Spleen (tissue), 7 donors: ENCODE measurements around the gene PHF21B.

Experiments
- CTCF ChIP-seq, 11 experiments: fragments of 200-600 bp in 7 of 11; fragments of 450-650 bp in 4 of 11; sonication (generic) in 4 of 11; IDR thresholded peaks in 8 of 11; conservative IDR thresholded peaks in 3 of 11; 1 replicate in 7 of 11; 2 replicates in 4 of 11; pipeline versions ENCODE4 v1.4.0 to v1.8.0; 2016 to 2021; ENCODE audit warnings: antibody characterized with exemption in 11 of 11, inconsistent platforms in 4 of 11, mild to moderate bottlenecking in 1 of 11
- POLR2A ChIP-seq, 3 donors: fragments of 450-650 bp; IDR thresholded peaks; one replicate each; pipeline ENCODE4 v1.5.1; 2017; ENCODE audit warnings: antibody characterized with exemption in 3 of 3, mild to moderate bottlenecking in 1 of 3
- donor health status: DM: no; HTN: no; CAD: no; lungs with moderate emphysema.
- donor health status: DM: no; HTN: no; CAD: no.
- donor health status: DM: no; HTN: no; CAD: no.

DNA sequence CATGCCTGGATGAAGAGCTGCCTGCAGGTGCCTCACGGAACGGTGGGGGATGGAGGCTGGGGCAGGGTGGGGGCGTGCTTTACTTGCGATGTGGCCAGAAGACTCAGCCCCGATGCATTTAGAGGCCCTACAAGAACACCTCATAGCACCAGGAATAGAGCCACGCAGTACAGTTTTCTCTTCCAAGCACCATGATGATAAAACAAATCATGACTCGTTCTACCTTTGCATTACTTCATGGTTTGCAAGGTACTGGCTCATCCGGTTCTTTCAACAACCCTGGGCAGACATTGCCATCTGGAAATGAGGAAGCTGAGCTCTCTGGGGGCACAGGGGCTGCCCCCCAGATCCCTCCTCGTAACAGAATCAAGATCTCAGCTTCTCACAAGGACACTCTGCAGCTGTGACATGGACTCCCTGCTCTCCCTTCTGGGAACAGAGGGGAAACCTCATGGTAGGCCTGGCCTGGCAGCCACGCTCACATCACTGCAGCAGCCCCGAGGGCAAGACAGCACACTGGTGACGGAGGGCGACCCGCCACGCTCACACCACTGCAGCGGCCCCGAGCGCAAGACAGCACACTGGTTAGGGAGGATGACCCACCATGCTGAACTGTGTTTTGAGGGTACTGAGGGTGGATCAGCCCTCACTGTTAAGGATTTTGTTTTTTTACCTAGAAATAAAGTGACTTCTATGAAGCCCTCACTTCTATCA is 46.9 kb downstream of the PHF21B start:
- TF ChIP-seq CTCF (IDR thresholded peaks at IDR 0.05 in 8 of 11, conservative IDR thresholded peaks at IDR 0.05 in 3 of 11) (no peak), POLR2A (IDR thresholded peaks at IDR 0.05) (no peak)
